Mesendoderm (in vitro differentiated cells): Measurements from ENCODE around the gene KRTAP1-4.
"Not testable (repeated sequence)": the region's sequence is repeated elsewhere in the genome, so short reads cannot be mapped to it uniquely, and the experiment has no call there.

Source experiments
- DNase-seq: peaks from one replicate; pipeline ENCODE4 v3.0.0; 2013
- H2AK5ac ChIP-seq: 2 replicates; pipeline ENCODE4 v1.6.1; 2013; ENCODE audit warnings: low read length, inconsistent platforms
- H2BK120ac ChIP-seq: 2 replicates; pipeline ENCODE4 v1.6.1; 2013; ENCODE audit warnings: low read depth, mild to moderate bottlenecking, low read length, moderate library complexity, mixed read lengths
- H2BK15ac ChIP-seq: replicated peaks from 2 replicates; pipeline ENCODE4 v1.6.1; 2013; ENCODE audit warnings: low read depth, mild to moderate bottlenecking, moderate library complexity
- H2BK5ac ChIP-seq: 2 replicates; pipeline ENCODE4 v1.6.1; 2013; ENCODE audit warnings: low read length, inconsistent platforms
- H3K18ac ChIP-seq: 2 replicates; pipeline ENCODE4 v1.6.1; 2013; ENCODE audit warnings: mild to moderate bottlenecking, low read length, mixed read lengths
- H3K23ac ChIP-seq: one replicate; pipeline ENCODE4 v1.6.1; 2013; ENCODE audit warnings: low read length
- H3K27ac ChIP-seq: 2 replicates; pipeline ENCODE4 v1.5.1; 2013; ENCODE audit warnings: low read depth, mild to moderate bottlenecking, inconsistent platforms, low read length, moderate library complexity
- H3K27me3 ChIP-seq: 2 replicates; pipeline ENCODE4 v1.6.1; 2013; ENCODE audit warnings: low read length, control low read depth, mild to moderate bottlenecking, inconsistent platforms; ENCODE audit not compliant: insufficient read depth, poor library complexity
- H3K36me3 ChIP-seq: 2 replicates; pipeline ENCODE4 v1.6.1; 2013; ENCODE audit warnings: low read length, inconsistent platforms; ENCODE audit not compliant: control insufficient read depth, insufficient read depth
- H3K4ac ChIP-seq: one replicate; pipeline ENCODE4 v1.6.1; 2013; ENCODE audit warnings: low read depth, mild to moderate bottlenecking, low read length, moderate library complexity
- H3K4me1 ChIP-seq: 2 replicates; pipeline ENCODE4 v1.6.1; 2013; ENCODE audit warnings: low read depth, low read length, inconsistent platforms; ENCODE audit not compliant: control insufficient read depth
- H3K4me2 ChIP-seq: 2 replicates; pipeline ENCODE4 v1.6.1; 2013; ENCODE audit warnings: low read length
- H3K4me3 ChIP-seq: 2 replicates; pipeline ENCODE4 v1.5.1; 2013; ENCODE audit warnings: mild to moderate bottlenecking, low read length
- H3K56ac ChIP-seq: one replicate; pipeline ENCODE4 v1.6.1; 2013; ENCODE audit warnings: low read length
- H3K79me1 ChIP-seq: 2 replicates; pipeline ENCODE4 v1.6.1; 2013; ENCODE audit warnings: low read length, inconsistent platforms
- H3K79me2 ChIP-seq: 2 replicates; pipeline ENCODE4 v1.6.1; 2013; ENCODE audit warnings: mild to moderate bottlenecking, low read length; ENCODE audit not compliant: control insufficient read depth, insufficient read depth
- H3K9ac ChIP-seq: 2 replicates; pipeline ENCODE4 v1.6.1; 2013; ENCODE audit warnings: low read length, inconsistent platforms
- H4K5ac ChIP-seq: one replicate; pipeline ENCODE4 v1.6.1; 2013; ENCODE audit warnings: low read length
- H4K8ac ChIP-seq: one replicate; pipeline ENCODE4 v1.6.1; 2013; ENCODE audit warnings: low read depth, mild to moderate bottlenecking, control low read depth, low read length, moderate library complexity
- WGBS: extraction: QIAGEN DNeasy Blood & Tissue Kit; methylation state at CpG from one replicate; pipeline ENCODE4 v1.1.7; 2013; ENCODE audit warnings: low lambda C conversion rate, missing lambda C conversion rate; ENCODE audit not compliant: insufficient coverage; ENCODE audit errors: extremely low coverage; 5-methylcytosine and 5-hydroxymethylcytosine counted together

Gene KRTAP1-4

GRCh38 chr17:41054556-41054955, 24.6 kb upstream of the KRTAP1-4 start:
- not testable (repeated sequence) for H2BK15ac ChIP-seq, DNase-seq, H3K23ac ChIP-seq, H3K9ac ChIP-seq, H4K5ac ChIP-seq, H3K4me3 ChIP-seq, H3K36me3 ChIP-seq, H4K8ac ChIP-seq, H3K56ac ChIP-seq, H3K79me2 ChIP-seq, H2AK5ac ChIP-seq, H3K79me1 ChIP-seq, H3K4me1 ChIP-seq, H3K27me3 ChIP-seq, H3K4ac ChIP-seq, H2BK120ac ChIP-seq, H3K4me2 ChIP-seq, H3K27ac ChIP-seq, H2BK5ac ChIP-seq, H3K18ac ChIP-seq
- no CpG with 5 or more reads among the region's 9 CpGs for WGBS

- peaks cover 1% of the 10 kb centered on the region for H3K4me1 ChIP-seq
- H3K4me3 ChIP-seq: no peak overlapping the region
- no peak for DNase-seq
- no CpG with 5 or more reads among the region's 4 CpGs for WGBS
- H2AK5ac ChIP-seq: no peak overlapping the region
- no peaks in the 10 kb centered on the region for H3K79me2 ChIP-seq
- H3K9ac ChIP-seq: no peak overlapping the region
- H3K27me3 ChIP-seq: no peaks in the 10 kb centered on the region
- no peaks in the 10 kb centered on the region for H3K36me3 ChIP-seq
- no peak overlapping the region for H3K27ac ChIP-seq
- peak overlapping the region; percentile 51 for H3K18ac ChIP-seq
- no peak overlapping the region for H3K56ac ChIP-seq
- no peak overlapping the region for H4K5ac ChIP-seq
- no peak overlapping the region for H2BK15ac ChIP-seq
- H3K23ac ChIP-seq: no peak overlapping the region
- H2BK5ac ChIP-seq: no peak overlapping the region
- no peak overlapping the region for H3K4ac ChIP-seq
- no peak overlapping the region for H2BK120ac ChIP-seq
- no peaks in the 10 kb centered on the region for H3K79me1 ChIP-seq
- no peak overlapping the region for H4K8ac ChIP-seq
- no peak overlapping the region for H3K4me2 ChIP-seq
These were observed 24.0 kb upstream of the KRTAP1-4 start for GRCh38 chr17:41054025-41054424.

GRCh38 chr17:41052566-41052965, 22.6 kb upstream of the KRTAP1-4 start:
- Histone ChIP-seq H2AK5ac (no peak overlapping the region), H3K4me1 (peaks cover 1% of the 10 kb centered on the region), H2BK5ac (no peak overlapping the region), H3K9ac (no peak overlapping the region), H3K27me3 (no peaks in the 10 kb centered on the region), H3K4me3 (no peak overlapping the region), H3K18ac (no peak overlapping the region), H3K56ac (no peak overlapping the region), H3K27ac (no peak overlapping the region), H4K5ac (no peak overlapping the region), H3K23ac (no peak overlapping the region), H2BK15ac (no peak overlapping the region), H4K8ac (no peak overlapping the region), H2BK120ac (no peak overlapping the region), H3K4me2 (no peak overlapping the region), H3K4ac (no peak overlapping the region), H3K79me2 (no peaks in the 10 kb centered on the region), H3K79me1 (no peaks in the 10 kb centered on the region), H3K36me3 (no peaks in the 10 kb centered on the region)
- DNase-seq: no peak

DNA sequence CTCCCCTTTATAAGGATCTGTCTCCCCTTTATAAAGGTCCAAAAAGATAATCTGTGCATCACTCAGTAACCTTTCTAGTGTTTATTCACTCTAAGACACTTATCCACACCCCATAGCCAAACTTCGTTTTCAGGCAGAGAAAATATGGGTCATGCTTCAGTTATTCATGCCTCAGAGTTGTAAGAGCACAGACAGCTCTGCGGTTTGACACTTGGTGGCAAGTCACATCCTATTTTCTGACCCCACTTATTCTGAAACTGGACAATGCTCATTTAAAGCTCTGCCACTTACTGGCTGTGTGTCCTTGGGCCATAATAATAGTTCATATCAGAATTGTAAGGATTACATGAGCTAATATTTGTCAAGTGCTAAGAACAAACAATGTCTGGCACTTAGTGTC, 19.1 kb upstream of the KRTAP1-4 start:
- Histone ChIP-seq H4K8ac (no peak overlapping the region), H2BK120ac (no peak overlapping the region), H3K18ac (peak overlapping the region; percentile 60), H3K79me2 (no peaks in the 10 kb centered on the region), H3K23ac (no peak overlapping the region), H4K5ac (no peak overlapping the region), H3K27ac (no peak overlapping the region), H3K36me3 (no peaks in the 10 kb centered on the region), H3K27me3 (no peaks in the 10 kb centered on the region), H2BK15ac (no peak overlapping the region), H3K79me1 (no peaks in the 10 kb centered on the region), H3K9ac (no peak overlapping the region), H2AK5ac (no peak overlapping the region), H3K56ac (no peak overlapping the region), H3K4me3 (no peak overlapping the region), H3K4me2 (no peak overlapping the region), H3K4ac (no peak overlapping the region), H2BK5ac (peak overlapping the region; percentile 63), H3K4me1 (peaks cover 1% of the 10 kb centered on the region)
- DNase-seq: no peak
- WGBS: no CpG with 5 or more reads among the region's 2 CpGs

- H3K23ac ChIP-seq: no peak overlapping the region
- no peak overlapping the region for H3K27ac ChIP-seq
- no peaks in the 10 kb centered on the region for H3K27me3 ChIP-seq
- H3K4me1 ChIP-seq: peaks cover 1% of the 10 kb centered on the region
- H2AK5ac ChIP-seq: no peak overlapping the region
- H3K79me1 ChIP-seq: no peaks in the 10 kb centered on the region
- no peak overlapping the region for H2BK120ac ChIP-seq
- no CpG with 5 or more reads among the region's 7 CpGs for WGBS
- no peaks in the 10 kb centered on the region for H3K79me2 ChIP-seq
- no peak overlapping the region for H3K4ac ChIP-seq
- no peak overlapping the region for H3K9ac ChIP-seq
- no peak overlapping the region for H3K4me3 ChIP-seq
- H3K18ac ChIP-seq: peak overlapping the region; percentile 11
- no peak overlapping the region for H4K5ac ChIP-seq
- DNase-seq: peak; percentile 37
- no peaks in the 10 kb centered on the region for H3K36me3 ChIP-seq
- H3K4me2 ChIP-seq: no peak overlapping the region
- no peak overlapping the region for H2BK15ac ChIP-seq
- no peak overlapping the region for H4K8ac ChIP-seq
- H2BK5ac ChIP-seq: no peak overlapping the region
- H3K56ac ChIP-seq: peak overlapping the region; percentile 49
These were observed 18.4 kb upstream of the KRTAP1-4 start for GRCh38 chr17:41048441-41048840.

- H3K27me3 ChIP-seq, H2BK15ac ChIP-seq, H3K4me3 ChIP-seq, H4K5ac ChIP-seq, H2AK5ac ChIP-seq, H3K4me2 ChIP-seq, H3K79me1 ChIP-seq, H3K9ac ChIP-seq, H2BK120ac ChIP-seq, H3K4ac ChIP-seq, H3K36me3 ChIP-seq, H3K27ac ChIP-seq, H3K79me2 ChIP-seq, H2BK5ac ChIP-seq, H4K8ac ChIP-seq, DNase-seq, H3K23ac ChIP-seq, H3K4me1 ChIP-seq: not testable (repeated sequence)
- Histone ChIP-seq H3K56ac (peak within 1 kb of the TSS; percentile 34), H3K18ac (peak within 1 kb of the TSS; percentile 11)
- WGBS: no CpG with 5 or more reads among the region's 33 CpGs
These were observed 16.9 kb upstream of the KRTAP1-4 start, which contains the start of gene KRTAP2-1 for GRCh38 chr17:41046735-41047465. TSS of gene KRTAP2-1 (minus strand) at chr17:41047316. CDS start at chr17:41047267, 49 bp downstream.
